Adipocyte (in vitro differentiated cells): ENCODE data around the gene MAPK1.

Experiments
- DNase-seq: peaks from one replicate; pipeline ENCODE4 v3.0.0-alpha.2; 2015; ENCODE audit warnings: low read depth
- H3K27me3 ChIP-seq: replicated peaks from 2 replicates; pipeline ENCODE4 v1.7.0; 2013; ENCODE audit warnings: mild to moderate bottlenecking, low read length, moderate library complexity; ENCODE audit not compliant: control insufficient read depth, insufficient read depth
- H3K36me3 ChIP-seq: 2 replicates; pipeline ENCODE4 v1.7.0; 2013; ENCODE audit warnings: low read length, mild to moderate bottlenecking, moderate library complexity; ENCODE audit not compliant: control insufficient read depth, insufficient read depth, severe bottlenecking
- H3K4me1 ChIP-seq: 2 replicates; pipeline ENCODE4 v1.7.0; 2013; ENCODE audit warnings: mild to moderate bottlenecking, low read length, moderate library complexity; ENCODE audit not compliant: control insufficient read depth, insufficient read depth
- H3K4me3 ChIP-seq: 2 replicates; pipeline ENCODE4 v1.7.0; 2013; ENCODE audit warnings: mild to moderate bottlenecking, low read length, moderate library complexity
- H3K9ac ChIP-seq: 2 replicates; pipeline ENCODE4 v1.7.0; 2013; ENCODE audit warnings: mild to moderate bottlenecking, low read length, moderate library complexity
- H3K9me3 ChIP-seq: 2 replicates; pipeline ENCODE4 v1.7.0; 2013; ENCODE audit warnings: mild to moderate bottlenecking, low read length, moderate library complexity; ENCODE audit not compliant: control insufficient read depth

The MAPK1 gene

DNA sequence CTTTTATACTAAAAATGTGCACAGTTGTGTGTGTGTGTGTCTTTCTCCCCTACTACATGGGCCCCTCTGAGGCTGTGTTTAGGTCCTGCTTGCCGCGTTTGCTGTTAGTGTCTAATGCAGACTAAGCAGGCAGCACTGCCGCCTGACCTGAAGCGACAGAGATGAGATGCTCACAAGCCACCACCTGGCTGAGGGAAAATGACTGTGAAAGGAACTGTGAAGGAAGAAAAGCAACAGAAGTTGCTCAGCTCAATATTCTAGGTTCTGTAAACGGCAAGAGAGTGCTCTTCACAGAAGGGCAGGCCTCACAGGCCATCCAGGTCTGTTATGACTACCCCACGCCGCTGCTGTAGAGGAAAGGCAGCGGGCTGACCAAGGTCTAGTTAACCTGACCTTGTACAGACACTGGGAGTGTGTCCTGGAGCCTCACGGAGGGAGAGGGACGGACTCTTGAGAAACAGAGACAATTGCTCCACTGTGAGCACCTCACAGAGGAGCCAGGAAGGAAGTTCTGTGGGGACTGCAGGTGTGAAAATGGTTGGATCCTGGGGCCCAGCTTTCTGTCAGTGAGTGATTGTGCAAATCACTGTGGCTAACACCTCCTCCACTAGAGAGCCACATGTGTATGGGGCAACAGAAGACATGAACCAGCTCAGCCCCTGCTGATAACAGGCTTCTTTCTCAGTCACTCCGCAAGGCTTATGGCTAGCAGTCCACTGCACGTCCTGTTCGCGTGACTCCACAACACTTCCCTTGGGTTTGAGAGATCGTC lies 100.6 kb downstream of the MAPK1 start:
- H3K4me3 ChIP-seq: no peak overlapping the region
- H3K4me1 ChIP-seq: no peaks in the 10 kb centered on the region
- H3K27me3 ChIP-seq: no peaks in the 10 kb centered on the region
- DNase-seq: no peak
- no peak overlapping the region for H3K9ac ChIP-seq
- H3K36me3 ChIP-seq: peaks cover 93% of the 10 kb centered on the region
- H3K9me3 ChIP-seq: no peaks in the 10 kb centered on the region

DNA sequence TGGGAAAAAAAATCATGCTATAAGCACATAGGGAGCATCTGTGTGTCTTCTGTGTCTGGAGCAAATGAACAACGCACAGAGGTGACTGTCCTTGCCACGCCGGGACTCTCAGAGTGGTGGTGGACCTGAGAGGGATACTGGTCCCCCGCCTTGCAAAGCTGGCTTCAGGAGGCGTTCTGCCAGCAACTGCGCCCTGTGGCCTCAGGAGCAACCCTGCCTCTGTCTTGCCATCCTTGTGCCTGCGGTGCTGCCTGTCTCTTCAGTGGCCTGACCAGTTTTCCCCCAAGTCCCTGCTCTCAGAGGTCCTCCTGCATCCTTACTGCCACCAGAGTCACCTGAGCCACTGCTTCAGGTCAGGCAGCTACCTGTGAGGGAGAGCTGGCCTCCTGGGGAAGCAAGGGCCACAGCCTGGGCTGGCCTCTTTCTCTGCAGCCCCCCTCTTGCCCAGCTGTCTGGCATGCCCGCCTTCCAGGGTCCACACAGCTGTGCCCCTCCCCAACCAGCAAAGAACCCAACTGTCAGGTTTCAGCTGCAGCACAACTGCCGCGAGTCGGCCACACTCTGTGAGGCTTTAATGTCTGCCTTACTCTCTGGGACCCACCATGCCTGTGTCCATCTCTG lies 101.4 kb downstream of the MAPK1 start:
- Histone ChIP-seq H3K4me1 (no peaks in the 10 kb centered on the region), H3K9ac (no peak overlapping the region), H3K27me3 (no peaks in the 10 kb centered on the region), H3K9me3 (no peaks in the 10 kb centered on the region), H3K36me3 (peaks cover 93% of the 10 kb centered on the region), H3K4me3 (no peak overlapping the region)
- DNase-seq: no peak

DNA sequence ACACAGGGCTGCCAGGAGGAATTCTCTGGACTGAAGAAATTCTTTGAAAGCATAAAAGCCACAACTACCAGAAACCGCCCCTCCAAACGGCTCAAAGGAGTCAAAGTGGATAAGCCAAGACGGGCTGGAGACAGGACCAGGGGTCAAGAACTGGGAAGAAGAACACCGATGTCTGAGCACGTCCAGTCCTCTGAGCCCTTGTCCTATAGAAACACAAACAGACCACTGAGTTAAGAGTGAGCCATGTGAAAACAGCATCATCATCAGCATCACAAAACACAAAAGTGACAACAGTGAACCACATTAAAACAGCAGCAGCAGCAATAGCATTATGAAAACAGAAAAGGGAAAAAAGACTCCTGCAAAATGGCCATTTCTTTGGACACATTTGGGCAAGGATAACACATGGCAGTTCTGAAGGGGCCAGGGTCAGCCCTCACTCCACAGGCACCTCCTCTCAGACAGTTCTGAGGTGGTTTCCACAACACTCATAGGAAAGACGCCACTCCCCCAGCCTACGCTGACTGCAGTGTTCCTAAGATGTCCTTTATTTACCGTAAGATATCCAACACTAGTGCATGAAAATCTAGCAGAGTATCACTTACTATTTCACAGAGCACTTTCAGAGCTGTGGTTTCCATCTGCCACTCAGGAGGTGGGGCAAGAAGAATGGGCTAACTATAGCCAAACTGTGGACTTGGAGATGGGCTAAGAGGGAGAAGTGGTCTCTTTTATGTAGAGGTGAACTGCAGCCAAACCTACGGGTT lies 103.2 kb downstream of the MAPK1 start:
- Histone ChIP-seq H3K4me3 (no peak overlapping the region), H3K4me1 (no peaks in the 10 kb centered on the region), H3K9me3 (no peaks in the 10 kb centered on the region), H3K9ac (no peak overlapping the region), H3K36me3 (peaks cover 81% of the 10 kb centered on the region), H3K27me3 (no peaks in the 10 kb centered on the region)
- no peak for DNase-seq

DNA sequence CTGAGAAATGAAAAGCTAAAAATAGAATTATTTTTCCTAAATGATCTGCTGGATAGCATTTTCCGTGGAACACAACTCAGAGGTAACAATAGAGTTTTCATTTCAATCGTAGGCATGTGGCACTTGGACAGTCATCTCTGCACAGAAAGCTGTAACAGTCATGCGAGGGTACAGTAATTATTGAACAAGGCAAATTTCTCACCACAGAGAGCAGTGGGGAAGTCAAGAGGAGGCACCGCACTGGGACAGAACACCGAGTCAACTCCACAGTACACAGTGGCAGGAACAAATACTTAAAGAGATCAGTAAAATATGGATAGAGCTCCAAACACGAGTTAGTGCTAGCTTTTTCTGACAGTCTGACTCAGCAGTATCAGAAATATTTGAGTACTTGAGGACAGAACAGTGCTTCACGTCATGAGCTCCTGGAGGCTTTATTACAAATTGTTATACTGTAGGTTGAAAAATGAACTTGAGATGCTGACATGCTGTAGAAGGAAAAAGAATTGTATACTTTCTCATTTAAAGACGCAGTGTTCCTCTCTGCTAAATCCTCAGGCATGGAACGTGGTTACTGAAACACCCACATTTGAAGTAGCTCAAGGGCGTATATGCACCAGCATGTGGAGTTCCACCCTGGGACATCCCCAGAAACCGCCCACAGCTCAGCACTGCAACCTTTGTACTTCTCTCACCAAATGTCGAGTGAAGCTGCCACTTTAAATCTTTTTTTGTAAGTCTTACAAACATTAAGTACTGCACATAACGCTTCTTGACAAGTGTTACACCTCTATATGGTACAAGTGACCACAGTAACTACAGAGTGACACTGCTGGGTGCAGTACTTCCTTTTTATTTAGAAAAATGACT lies 104.5 kb downstream of the MAPK1 start:
- Histone ChIP-seq H3K4me3 (no peak overlapping the region), H3K36me3 (peaks cover 74% of the 10 kb centered on the region), H3K27me3 (no peaks in the 10 kb centered on the region), H3K9me3 (no peaks in the 10 kb centered on the region), H3K4me1 (no peaks in the 10 kb centered on the region), H3K9ac (no peak overlapping the region)
- DNase-seq: no peak

DNA sequence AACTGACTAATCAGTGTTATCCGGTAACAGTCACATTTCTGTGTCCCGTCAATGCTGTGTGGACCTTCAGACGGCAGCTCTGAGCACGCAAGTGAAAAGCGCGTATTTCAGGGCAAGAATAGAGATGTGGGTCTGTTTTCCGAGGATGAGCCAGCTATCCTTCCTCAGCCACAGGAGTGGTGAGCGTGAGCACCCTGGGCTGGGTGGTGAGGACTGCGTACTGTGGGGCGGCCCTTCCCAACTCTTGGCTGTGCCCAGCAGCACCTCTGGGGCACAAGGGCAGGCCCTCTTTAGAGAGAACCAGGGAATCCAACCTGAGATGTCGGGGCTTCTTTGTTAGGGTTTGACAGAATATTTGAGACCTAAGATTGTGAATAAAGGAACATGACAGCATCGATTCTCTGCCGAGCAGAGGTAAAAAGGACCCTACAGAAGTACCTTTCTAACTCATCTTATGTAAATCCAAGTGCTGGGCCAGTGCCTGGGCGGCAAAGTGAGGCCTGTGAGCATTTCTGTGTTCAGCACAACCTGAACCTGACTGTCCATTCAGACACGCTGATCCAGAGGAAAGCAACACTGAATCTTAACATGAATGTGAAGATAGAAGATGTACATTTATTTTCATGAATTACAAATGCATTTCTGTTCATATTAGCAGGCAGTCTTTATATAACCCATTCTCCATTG lies 105.3 kb downstream of the MAPK1 start:
- H3K9me3 ChIP-seq: no peaks in the 10 kb centered on the region
- no peak for DNase-seq
- peaks cover 68% of the 10 kb centered on the region for H3K36me3 ChIP-seq
- peaks cover under 1% of the 10 kb centered on the region for H3K4me1 ChIP-seq
- no peak overlapping the region for H3K9ac ChIP-seq
- H3K27me3 ChIP-seq: no peaks in the 10 kb centered on the region
- no peak overlapping the region for H3K4me3 ChIP-seq

DNA sequence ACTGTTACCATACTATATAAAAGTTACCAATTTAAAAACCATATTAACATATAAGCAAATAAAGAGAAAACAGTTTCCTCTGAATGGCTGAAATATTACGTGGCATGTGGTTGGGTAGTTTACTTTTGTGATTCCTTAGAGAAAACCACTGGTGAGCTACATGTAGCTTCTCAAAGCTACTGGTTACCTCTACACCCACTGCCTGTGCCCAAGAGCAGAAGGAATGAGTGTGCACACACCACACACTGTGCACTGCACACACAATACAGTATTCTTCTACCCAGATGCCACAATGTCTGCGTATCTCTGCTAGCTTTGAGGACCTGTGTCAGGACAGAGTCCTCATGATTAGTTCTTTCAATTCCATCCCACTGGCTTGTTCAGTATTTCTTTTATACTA lies 106.4 kb downstream of the MAPK1 start:
- peaks cover 11% of the 10 kb centered on the region for H3K4me1 ChIP-seq
- no peaks in the 10 kb centered on the region for H3K9me3 ChIP-seq
- H3K9ac ChIP-seq: no peak overlapping the region
- H3K36me3 ChIP-seq: peaks cover 58% of the 10 kb centered on the region
- H3K27me3 ChIP-seq: no peaks in the 10 kb centered on the region
- H3K4me3 ChIP-seq: no peak overlapping the region
- peak; percentile 33 for DNase-seq

DNA sequence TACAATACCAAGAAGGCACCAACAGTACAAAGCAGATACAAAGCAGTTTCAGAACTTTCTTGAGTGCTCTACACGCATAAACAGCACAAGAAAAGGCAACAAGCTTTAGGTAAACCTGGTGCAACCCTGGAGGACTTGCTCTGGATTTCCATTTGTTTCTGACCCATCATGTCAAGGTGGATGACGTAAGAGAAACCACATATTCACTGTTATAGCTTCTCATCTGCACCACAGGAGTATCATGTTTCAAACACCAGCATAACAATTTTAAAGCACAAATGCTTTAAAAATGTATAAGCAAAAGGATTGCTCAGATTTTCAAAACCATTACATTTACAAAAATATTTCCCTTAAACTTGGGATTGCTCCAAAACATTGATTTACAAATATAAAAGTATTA lies 106.8 kb downstream of the MAPK1 start:
- DNase-seq: peak; percentile 75
- no peaks in the 10 kb centered on the region for H3K9me3 ChIP-seq
- peaks cover 15% of the 10 kb centered on the region for H3K4me1 ChIP-seq
- peaks cover 53% of the 10 kb centered on the region for H3K36me3 ChIP-seq
- no peaks in the 10 kb centered on the region for H3K27me3 ChIP-seq
- H3K9ac ChIP-seq: no peak overlapping the region
- no peak overlapping the region for H3K4me3 ChIP-seq

DNA sequence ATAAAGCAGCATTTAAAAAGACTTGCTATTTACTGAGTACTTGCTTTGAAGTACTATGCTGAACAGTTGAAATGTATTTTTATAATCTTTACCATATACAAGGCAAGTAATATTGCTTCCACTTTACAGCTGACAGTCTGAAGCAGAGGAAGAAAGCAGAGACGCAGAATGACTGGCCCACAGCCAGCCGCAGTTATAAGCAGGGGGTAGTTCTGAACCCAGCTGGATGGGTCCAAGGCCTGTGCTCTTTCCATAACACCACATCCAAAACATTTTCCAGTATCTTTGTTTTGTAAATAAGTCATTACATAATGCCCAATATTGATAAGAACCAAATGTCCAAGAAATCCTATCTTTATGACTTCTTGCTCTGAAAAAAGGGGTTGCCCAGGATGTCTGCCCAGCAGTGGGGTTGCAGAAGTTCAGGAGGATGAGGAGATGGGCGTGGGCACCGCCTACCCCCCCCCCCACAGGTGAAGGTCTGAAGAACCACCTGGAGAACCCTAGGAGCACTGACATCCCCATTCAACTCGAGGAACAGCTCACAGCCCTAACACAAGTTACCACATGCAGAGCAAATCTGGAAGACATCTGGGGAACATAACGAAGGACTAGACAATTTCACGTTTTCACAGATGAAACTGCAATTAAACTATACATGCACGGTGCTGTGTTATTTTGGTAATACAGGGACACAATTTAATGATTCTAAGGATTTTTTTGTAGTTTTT lies 107.6 kb downstream of the MAPK1 start:
- peaks cover 45% of the 10 kb centered on the region for H3K36me3 ChIP-seq
- DNase-seq: no peak
- no peak overlapping the region for H3K4me3 ChIP-seq
- no peaks in the 10 kb centered on the region for H3K27me3 ChIP-seq
- no peak overlapping the region for H3K9ac ChIP-seq
- peaks cover 24% of the 10 kb centered on the region for H3K4me1 ChIP-seq
- H3K9me3 ChIP-seq: no peaks in the 10 kb centered on the region

DNA sequence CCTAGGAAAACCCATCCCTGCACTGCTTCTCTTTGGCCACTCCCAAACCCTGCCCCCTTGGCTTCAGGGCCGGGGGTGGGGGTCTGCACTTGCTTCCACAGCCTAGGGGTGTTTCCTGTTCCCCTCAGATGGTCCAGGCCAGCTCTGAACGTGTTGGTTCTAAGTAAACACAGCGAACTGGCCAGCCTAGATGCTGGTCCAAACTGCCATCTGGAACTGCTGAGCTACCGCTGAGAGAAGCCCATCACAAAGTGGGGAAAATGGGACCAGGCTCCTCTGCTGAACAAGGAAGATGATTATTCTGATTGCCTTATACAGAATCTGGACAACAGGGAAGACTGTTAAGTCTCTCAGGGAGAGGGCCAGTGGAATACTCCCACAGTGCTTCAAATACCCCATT lies 108.4 kb downstream of the MAPK1 start:
- DNase-seq: no peak
- Histone ChIP-seq H3K4me3 (no peak overlapping the region), H3K9ac (no peak overlapping the region), H3K9me3 (no peaks in the 10 kb centered on the region), H3K27me3 (no peaks in the 10 kb centered on the region), H3K36me3 (peaks cover 38% of the 10 kb centered on the region), H3K4me1 (peaks cover 30% of the 10 kb centered on the region)
